WTC11 (cell line): ENCODE data around the gene ALG8. TPM values are rescaled to one million over a fixed set of nuclear protein-coding genes. Genes with fewer than 3 reads are reported as not detected.

Experiments
- ATAC-seq: fragments of 200-7000 bp; cut with Tn5 transposase; 2 replicates; pipeline ENCODE4 v1.10.0; 2021; ENCODE audit warnings: mild to moderate bottlenecking, moderate library complexity
- CTCF ChIA-PET: fragments of 300-600 bp; sonication (Branson Sonifier 250); formaldehyde crosslinking; loops from one replicate; lab custom pipeline; 2021; ENCODE audit warnings: antibody characterized with exemption; lab: Charles Lee
- POLR2A ChIA-PET: fragments of 350-600 bp; sonication (Branson Sonifier 250); formaldehyde crosslinking; loops from one replicate; lab custom pipeline; 2021; ENCODE audit warnings: antibody characterized with exemption; lab: Charles Lee
- DNase-seq: peaks from one replicate; pipeline ENCODE4 v3.0.0; 2021; ENCODE audit warnings: low spot score
- H3K27ac Mint-ChIP-seq: 2 replicates; pipeline ENCODE4 v1.8.0; 2021; ENCODE audit warnings: mixed read lengths
- H3K27me3 Mint-ChIP-seq: 2 replicates; pipeline ENCODE4 v1.8.0; 2021; ENCODE audit warnings: low read depth, mild to moderate bottlenecking, moderate library complexity, mixed read lengths
- H3K36me3 Mint-ChIP-seq: 2 replicates; pipeline ENCODE4 v1.8.0; 2021; ENCODE audit warnings: mixed read lengths
- H3K4me1 Mint-ChIP-seq: 2 replicates; pipeline ENCODE4 v1.8.0; 2022; ENCODE audit warnings: mixed read lengths
- H3K4me3 Mint-ChIP-seq: 2 replicates; pipeline ENCODE4 v1.8.0; 2021; ENCODE audit warnings: mild to moderate bottlenecking, moderate library complexity, mixed read lengths
- H3K9me3 Mint-ChIP-seq: 2 replicates; pipeline ENCODE4 v1.8.0; 2021; ENCODE audit warnings: mixed read lengths
- AR ChIP-seq: fragments of 250-450 bp; sonication (Bioruptor Pico); IDR thresholded peaks from 2 replicates; pipeline ENCODE4 v1.9.0; 2021; ENCODE audit warnings: mild to moderate bottlenecking
- ATF1 ChIP-seq: sonication (generic); formaldehyde crosslinking; IDR thresholded peaks from 2 replicates; pipeline ENCODE4 v1.8.1; 2023; ENCODE audit warnings: mild to moderate bottlenecking, moderate library complexity, missing genetic modification reagents
- ATF2 ChIP-seq: sonication (generic); formaldehyde crosslinking; IDR thresholded peaks from 2 replicates; pipeline ENCODE4 v1.8.1; 2022; ENCODE audit warnings: low read depth, missing genetic modification reagents, borderline replicate concordance
- CDX4 ChIP-seq: fragments of 250-450 bp; sonication (Bioruptor Pico); IDR thresholded peaks from 2 replicates; pipeline ENCODE4 v1.9.0; 2021; ENCODE audit warnings: moderate library complexity, mild to moderate bottlenecking, inconsistent platforms, borderline replicate concordance
- E2F5 ChIP-seq: sonication (generic); formaldehyde crosslinking; IDR thresholded peaks from 2 replicates; pipeline ENCODE4 v1.8.1; 2022; ENCODE audit warnings: mild to moderate bottlenecking, moderate library complexity, missing genetic modification reagents
- ETV6 ChIP-seq: sonication (generic); formaldehyde crosslinking; IDR thresholded peaks from 2 replicates; pipeline ENCODE4 v1.8.1; 2022; ENCODE audit warnings: mild to moderate bottlenecking, missing genetic modification reagents
- FOXJ3 ChIP-seq: sonication (generic); formaldehyde crosslinking; IDR thresholded peaks from 2 replicates; pipeline ENCODE4 v1.9.0; 2021; ENCODE audit warnings: missing genetic modification reagents, mild to moderate bottlenecking, borderline replicate concordance
- HMGXB4 ChIP-seq: sonication (generic); formaldehyde crosslinking; IDR thresholded peaks from 2 replicates; pipeline ENCODE4 v1.8.1; 2023; ENCODE audit warnings: mild to moderate bottlenecking, moderate library complexity, missing genetic modification reagents
- JUN ChIP-seq: sonication (generic); formaldehyde crosslinking; IDR thresholded peaks from 2 replicates; pipeline ENCODE4 v1.8.0; 2023; ENCODE audit warnings: mild to moderate bottlenecking, missing genetic modification reagents
- NFE2L1 ChIP-seq: sonication (generic); formaldehyde crosslinking; IDR thresholded peaks from 2 replicates; pipeline ENCODE4 v1.8.1; 2023; ENCODE audit warnings: missing genetic modification reagents
- NFYB ChIP-seq: sonication (generic); formaldehyde crosslinking; conservative IDR thresholded peaks from 2 replicates; pipeline ENCODE4 v1.8.0; 2022; ENCODE audit warnings: low read depth, missing genetic modification reagents
- RORB ChIP-seq: fragments of 250-450 bp; sonication (Bioruptor Pico); IDR thresholded peaks from 2 replicates; pipeline ENCODE4 v1.9.0; 2021; ENCODE audit warnings: mild to moderate bottlenecking
- SMAD4 ChIP-seq: sonication (generic); formaldehyde crosslinking; IDR thresholded peaks from 2 replicates; pipeline ENCODE4 v1.8.0; 2022; ENCODE audit warnings: mild to moderate bottlenecking, missing genetic modification reagents
- STAT6 ChIP-seq: sonication (generic); formaldehyde crosslinking; conservative IDR thresholded peaks from 2 replicates; pipeline ENCODE4 v1.8.1; 2023; ENCODE audit warnings: mild to moderate bottlenecking, low read depth, missing genetic modification reagents, moderate library complexity
- ZBTB21 ChIP-seq: sonication (generic); formaldehyde crosslinking; IDR thresholded peaks from 2 replicates; pipeline ENCODE4 v1.8.1; 2023; ENCODE audit warnings: mild to moderate bottlenecking, missing genetic modification reagents, borderline replicate concordance
- ZNF232 ChIP-seq: sonication (generic); formaldehyde crosslinking; IDR thresholded peaks from 2 replicates; pipeline ENCODE4 v1.8.0; 2022; ENCODE audit warnings: mild to moderate bottlenecking, missing genetic modification reagents
- ZNF281 ChIP-seq: sonication (generic); formaldehyde crosslinking; IDR thresholded peaks from 2 replicates; pipeline ENCODE4 v1.8.0; 2023; ENCODE audit warnings: mild to moderate bottlenecking, missing genetic modification reagents
- ZSCAN18 ChIP-seq: fragments of 250-450 bp; sonication (Bioruptor Pico); IDR thresholded peaks from 2 replicates; pipeline ENCODE4 v2.1.2; 2022; ENCODE audit warnings: mild to moderate bottlenecking, moderate library complexity
- total RNA-seq: library from RNA; stranded (reverse); gene quantifications from 3 replicates; pipeline ENCODE4 v1.2.3, GENCODE V29; 2021

ALG8 gene
- total RNA-seq, 1 experiment from 2014 or later: 63.8 TPM

- TF ChIP-seq ZSCAN18 (CRISPR knock-in tag) (no peak), ATF1 (CRISPR knock-in tag) (no peak), ZBTB21 (CRISPR knock-in tag) (no peak), HMGXB4 (CRISPR knock-in tag) (no peak), JUN (no peak), FOXJ3 (CRISPR knock-in tag) (no peak), RORB (CRISPR knock-in tag) (no peak), ETV6 (CRISPR knock-in tag) (no peak), E2F5 (CRISPR knock-in tag) (no peak), NFYB (CRISPR knock-in tag) (no peak), ZNF232 (CRISPR knock-in tag) (no peak)
Observed at GRCh38 chr11:78187366-78188285, 48.2 kb upstream of the ALG8 start (continued).

GRCh38 chr11:78181185-78181584 is 41.8 kb upstream of the ALG8 start:
- H3K4me1 Mint-ChIP-seq: 0 out of 2 replicates have a peak, but pooled peaks cover 3% of the 10 kb centered on the region
- CTCF ChIA-PET: no interaction called here
- peaks cover 3% of the 10 kb centered on the region for H3K9me3 Mint-ChIP-seq
- no peak overlapping the region for H3K4me3 Mint-ChIP-seq
- no peak overlapping the region for H3K27ac Mint-ChIP-seq
- no peak for DNase-seq
- no peaks in the 10 kb centered on the region; the same call in 1 of the 2 replicates for H3K36me3 Mint-ChIP-seq
- no peak for ATAC-seq
- POLR2A ChIA-PET: no interaction called here
- no peaks in the 10 kb centered on the region for H3K27me3 Mint-ChIP-seq
- TF ChIP-seq ZNF281 (CRISPR knock-in tag) (no peak), NFE2L1 (no peak), CDX4 (no peak), STAT6 (CRISPR knock-in tag) (no peak), AR (CRISPR knock-in tag) (no peak), ZSCAN18 (CRISPR knock-in tag) (no peak), ATF2 (CRISPR knock-in tag) (no peak), SMAD4 (CRISPR knock-in tag) (no peak)
